Stimulated activated CD8-positive, alpha-beta memory T cell treated with anti-CD3 and anti-CD28 coated beads, Interleukin-12 subunit alpha, Interleukin-12 subunit beta, amount 100 ng/mL, for 24 hours (primary cell): ENCODE data around the gene EPS8L3.
"Not testable (repeated sequence)": the region's sequence is repeated elsewhere in the genome, so short reads cannot be mapped to it uniquely, and the experiment has no call there.

Source experiments
- DNase-seq: peaks from one replicate; pipeline ENCODE4 v3.0.0-alpha.2; 2020; ENCODE audit errors: extremely low read depth

The EPS8L3 gene, protein sequence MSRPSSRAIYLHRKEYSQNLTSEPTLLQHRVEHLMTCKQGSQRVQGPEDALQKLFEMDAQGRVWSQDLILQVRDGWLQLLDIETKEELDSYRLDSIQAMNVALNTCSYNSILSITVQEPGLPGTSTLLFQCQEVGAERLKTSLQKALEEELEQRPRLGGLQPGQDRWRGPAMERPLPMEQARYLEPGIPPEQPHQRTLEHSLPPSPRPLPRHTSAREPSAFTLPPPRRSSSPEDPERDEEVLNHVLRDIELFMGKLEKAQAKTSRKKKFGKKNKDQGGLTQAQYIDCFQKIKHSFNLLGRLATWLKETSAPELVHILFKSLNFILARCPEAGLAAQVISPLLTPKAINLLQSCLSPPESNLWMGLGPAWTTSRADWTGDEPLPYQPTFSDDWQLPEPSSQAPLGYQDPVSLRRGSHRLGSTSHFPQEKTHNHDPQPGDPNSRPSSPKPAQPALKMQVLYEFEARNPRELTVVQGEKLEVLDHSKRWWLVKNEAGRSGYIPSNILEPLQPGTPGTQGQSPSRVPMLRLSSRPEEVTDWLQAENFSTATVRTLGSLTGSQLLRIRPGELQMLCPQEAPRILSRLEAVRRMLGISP

GRCh38 chr1:109763646-109764415, at the start of gene EPS8L3:
Gene EPS8L3, minus strand, starts transcription at chr1:109763923. Its CDS starts 2,174 bp downstream, at chr1:109761749.
- no peak for DNase-seq

DNA sequence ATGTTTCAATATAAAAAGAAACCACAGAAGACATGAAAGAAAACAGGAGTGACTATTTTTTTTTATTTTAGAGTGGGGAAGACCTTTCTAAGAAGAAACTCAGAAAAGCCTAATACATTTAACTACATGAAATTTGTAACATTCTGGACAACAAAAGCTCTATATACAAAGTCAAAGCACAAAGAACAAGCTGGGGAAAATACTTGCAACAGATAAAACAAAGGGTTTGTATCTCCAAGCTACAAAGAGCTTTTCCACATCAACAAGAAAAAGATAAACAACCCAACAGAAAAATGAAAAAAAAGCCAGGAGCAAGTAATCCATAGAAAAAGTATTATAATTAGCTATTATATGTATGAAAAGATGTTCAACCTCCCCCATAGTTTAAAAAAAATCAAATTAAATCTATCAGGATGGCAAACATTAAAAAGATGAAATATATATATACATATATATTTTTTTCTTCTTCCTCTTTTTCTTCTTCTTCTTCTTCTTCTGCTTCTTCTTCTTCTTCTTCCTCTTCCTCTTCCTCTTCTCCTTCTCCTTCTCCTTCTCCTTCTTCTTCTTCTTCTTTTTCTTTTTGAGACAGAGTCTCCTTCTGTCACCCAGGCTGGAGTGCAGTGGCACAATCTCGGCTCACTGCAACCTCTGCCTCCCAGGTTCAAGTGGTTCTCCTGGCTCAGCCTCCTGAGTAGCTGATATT, 49.1 kb upstream of the EPS8L3 start:
- no peak for DNase-seq

GRCh38 chr1:109808703-109809102, 45.0 kb upstream of the EPS8L3 start:
- no peak for DNase-seq

GRCh38 chr1:109807822-109808680, 44.3 kb upstream of the EPS8L3 start:
- DNase-seq = no peak

- DNase-seq = no peak
These were observed 43.7 kb upstream of the EPS8L3 start for GRCh38 chr1:109807402-109807801.

GRCh38 chr1:109806733-109807400, 43.1 kb upstream of the EPS8L3 start:
- DNase-seq = no peak

GRCh38 chr1:109805486-109806165, 41.9 kb upstream of the EPS8L3 start:
- DNase-seq = no peak

DNA sequence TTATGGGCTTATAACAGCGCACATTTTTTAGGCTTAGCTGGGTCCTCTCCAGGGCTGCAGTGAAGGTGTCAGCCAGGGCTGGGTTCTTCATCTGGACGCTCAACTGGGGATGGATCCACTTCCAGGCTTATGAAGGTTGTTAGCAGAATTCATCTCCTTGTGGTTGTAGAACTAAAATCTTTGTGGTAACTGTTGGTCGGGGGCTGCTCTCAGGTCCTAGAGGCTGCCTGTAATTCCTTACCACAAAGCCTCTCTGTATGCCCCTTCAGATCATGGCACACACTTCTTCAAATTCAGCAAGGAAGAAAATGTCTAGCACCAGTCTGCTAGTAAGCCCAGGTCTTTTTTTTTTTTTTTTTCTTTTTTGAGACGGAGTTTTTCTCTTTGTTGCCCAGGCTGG, 40.9 kb upstream of the EPS8L3 start:
- no peak for DNase-seq

DNA sequence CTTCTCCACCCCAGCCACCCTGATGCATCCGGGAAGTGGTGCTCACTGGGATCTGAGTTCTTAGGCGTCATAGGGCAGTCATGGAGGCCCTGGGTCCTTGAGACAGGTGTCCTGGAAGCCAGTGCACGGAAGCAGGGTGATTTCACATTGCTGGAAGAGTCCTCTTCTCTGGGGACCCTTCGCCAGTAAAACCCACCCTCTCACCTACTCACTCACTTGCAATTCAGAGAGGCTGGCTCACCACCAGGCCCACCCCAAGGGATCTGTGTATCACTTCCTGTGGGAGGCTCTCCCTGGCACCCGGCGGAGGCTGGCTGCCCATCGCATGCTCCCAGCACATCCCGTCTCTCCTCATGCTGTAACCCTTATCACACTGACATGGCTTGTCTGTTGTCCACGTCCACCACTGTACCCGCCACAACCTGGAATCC, 40.2 kb upstream of the EPS8L3 start:
- DNase-seq = no peak

DNA sequence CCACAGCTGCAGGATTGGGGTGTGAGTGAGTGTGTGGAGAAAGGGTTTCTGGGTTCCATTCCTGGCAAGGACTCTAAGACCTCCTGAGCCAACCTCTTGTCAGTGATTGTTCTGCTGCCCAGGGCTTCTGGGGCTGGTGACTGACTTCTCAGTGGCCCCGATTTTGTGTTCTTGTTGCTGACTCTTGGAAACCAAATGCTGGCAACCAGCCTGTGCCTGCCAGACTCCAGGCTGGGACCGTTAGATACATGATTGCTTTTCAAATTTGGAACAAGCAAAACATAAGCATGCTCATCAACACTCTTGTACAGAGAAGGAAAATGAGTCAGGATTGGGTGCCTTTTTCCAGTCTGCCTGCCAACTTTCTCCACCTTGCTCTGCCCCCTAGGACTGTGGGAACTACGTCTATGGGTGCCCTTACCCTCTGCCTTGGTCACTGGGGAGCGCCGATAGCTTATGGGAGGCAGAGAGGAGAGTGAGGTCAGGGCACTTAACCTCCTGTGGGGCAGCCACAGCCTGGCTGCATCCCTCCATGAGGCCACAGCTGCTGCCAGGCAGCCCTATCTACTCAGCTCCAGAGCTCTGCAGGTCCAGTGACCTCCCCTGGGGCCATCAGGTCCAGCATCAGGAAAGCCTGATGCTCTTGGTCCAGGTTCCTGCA, 39.3 kb upstream of the EPS8L3 start:
- no peak for DNase-seq

DNA sequence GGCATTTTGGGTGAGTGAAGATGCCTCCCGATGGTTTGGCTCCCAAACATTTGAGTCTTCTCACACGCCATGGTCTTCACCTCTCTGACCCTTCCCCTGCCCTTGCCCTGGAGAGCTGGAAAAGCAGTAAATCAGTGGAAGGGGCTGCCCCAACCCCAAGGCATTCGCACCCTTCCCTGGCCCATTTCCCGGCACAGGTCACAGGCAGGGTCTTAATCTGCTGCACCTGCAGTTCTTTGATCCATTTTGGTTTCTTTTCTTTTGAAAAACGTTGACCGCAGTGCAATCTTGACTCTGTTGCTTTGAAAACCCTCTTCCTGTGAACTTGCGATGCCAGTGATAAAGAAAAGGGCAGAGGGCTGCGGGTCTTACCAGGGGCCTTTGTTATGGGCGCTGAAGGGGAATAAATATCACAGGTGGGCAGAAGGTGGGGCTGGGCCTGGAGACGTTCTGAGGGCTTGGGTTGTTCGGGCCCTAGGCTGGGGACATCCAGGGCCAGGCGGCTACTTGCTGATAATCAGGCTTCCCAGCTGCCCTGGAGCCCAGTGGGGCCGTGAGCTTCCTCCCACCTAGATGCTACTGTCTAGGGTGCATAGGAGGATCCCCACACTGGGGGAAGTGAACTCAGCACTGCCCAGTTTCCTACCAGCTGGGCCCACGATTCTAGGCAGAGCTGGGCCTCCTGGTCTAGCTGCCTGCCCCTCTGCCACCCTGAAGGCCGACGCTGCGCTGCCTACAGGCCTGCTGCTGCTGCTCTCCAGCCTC, 38.6 kb upstream of the EPS8L3 start:
- DNase-seq = no peak

DNA sequence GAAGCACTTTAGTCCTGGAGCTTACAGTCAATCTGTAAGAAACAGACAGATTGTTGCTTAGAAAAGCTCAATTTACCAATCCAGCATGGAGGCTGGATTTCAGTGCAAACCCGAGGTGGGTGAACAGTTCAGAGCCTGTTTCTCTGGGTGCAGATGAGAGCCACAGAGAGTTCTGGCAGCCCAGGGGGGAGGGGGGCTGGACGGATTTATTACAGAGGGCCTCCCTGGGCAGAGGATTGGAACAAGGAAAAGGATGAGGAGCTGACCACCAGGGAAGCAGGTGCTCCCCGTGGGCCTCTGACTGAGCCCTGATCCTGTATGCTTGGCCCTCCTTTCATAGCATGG, 38.0 kb upstream of the EPS8L3 start:
- no peak for DNase-seq

- DNase-seq = no peak
These were observed 36.6 kb upstream of the EPS8L3 start for GRCh38 chr1:109800291-109800690.

- DNase-seq = no peak
These were observed 35.7 kb upstream of the EPS8L3 start for GRCh38 chr1:109799445-109799844.

DNA sequence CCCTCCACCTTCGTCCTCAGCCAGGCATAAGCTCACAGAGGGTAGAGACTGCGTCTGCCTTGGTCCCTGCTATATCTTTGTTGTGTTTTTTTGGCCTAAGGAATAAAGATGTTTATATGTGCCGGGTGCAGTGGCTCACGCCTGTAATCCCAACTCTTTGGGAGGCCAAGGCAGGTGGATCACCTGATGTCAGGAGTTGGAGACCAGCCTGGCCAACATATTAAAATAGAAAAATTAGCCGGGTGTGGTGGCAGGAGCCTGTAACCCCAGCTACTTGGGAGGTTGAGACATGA, 33.5 kb upstream of the EPS8L3 start:
- not testable (repeated sequence) for DNase-seq

DNA sequence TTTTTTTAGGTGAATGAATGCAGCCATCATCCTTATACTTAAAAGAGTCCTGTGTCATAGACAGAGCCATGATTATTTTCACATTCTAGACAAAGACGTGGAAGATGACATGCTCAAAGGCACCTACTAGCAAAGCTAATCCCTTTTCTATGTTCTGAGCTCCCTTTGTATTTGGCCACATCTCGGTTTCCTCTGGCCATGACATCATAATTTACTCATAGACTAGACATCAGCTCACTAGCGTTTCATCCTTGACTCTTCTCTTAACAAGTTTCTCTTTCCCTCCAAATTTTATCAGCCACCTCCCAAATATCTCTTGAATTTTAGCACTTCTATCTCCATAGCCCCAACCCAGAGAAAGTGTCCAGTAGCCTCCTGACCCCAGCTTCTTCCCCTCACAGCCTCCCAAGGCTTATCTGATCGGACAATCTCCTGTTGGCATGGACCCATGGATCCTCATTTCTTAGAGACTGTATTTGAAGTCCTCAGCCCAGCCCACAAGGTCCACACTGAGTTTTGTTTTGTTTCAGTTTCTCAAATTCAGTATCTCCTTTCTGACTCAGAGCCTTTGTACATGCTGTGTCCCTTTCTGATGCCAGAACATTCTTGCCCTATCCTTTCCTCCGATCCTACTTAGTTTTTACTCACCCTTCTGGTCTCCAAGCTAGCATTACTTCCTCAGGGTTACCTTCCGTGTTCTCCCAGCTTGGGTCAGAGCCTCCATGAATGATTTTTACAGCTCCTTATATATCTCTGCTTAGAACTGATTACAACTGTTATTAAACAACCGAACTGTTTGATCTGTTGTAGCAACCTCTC, 33.0 kb upstream of the EPS8L3 start:
- no peak for DNase-seq

GRCh38 chr1:109794319-109795132, 30.8 kb upstream of the EPS8L3 start:
- DNase-seq = no peak
